Measurements from ENCODE around the gene LGALS8.

Gene LGALS8

GRCh38 chr1:236509647-236510401 lies 14.0 kb upstream of the LGALS8 start:
- no peak for DNase-seq

- no peak for DNase-seq
These were observed 11.9 kb upstream of the LGALS8 start for GRCh38 chr1:236511735-236512418.

GRCh38 chr1:236514703-236515442 lies 8.9 kb upstream of the LGALS8 start:
- DNase-seq, result no peak

- no peak for DNase-seq
These were observed 8.3 kb upstream of the LGALS8 start for GRCh38 chr1:236515443-236515958.

GRCh38 chr1:236516929-236517704 lies 6.7 kb upstream of the LGALS8 start:
- DNase-seq, result no peak

GRCh38 chr1:236518322-236518721 lies 5.5 kb upstream of the LGALS8 start:
- no peak for DNase-seq

- no peak for DNase-seq
These were observed 3.3 kb upstream of the LGALS8 start for GRCh38 chr1:236520445-236521005.

GRCh38 chr1:236522937-236523703 lies 662 bp upstream of the LGALS8 start:
- no peak for DNase-seq

GRCh38 chr1:236524142-236524894 lies 536 bp downstream of the LGALS8 start:
- peak in 2 of 4 experiments; percentile 16 to 32 for DNase-seq

- DNase-seq, result no peak
These were observed 1.1 kb downstream of the LGALS8 start for GRCh38 chr1:236524895-236525184.

- no peak for DNase-seq
These were observed 2.3 kb downstream of the LGALS8 start for GRCh38 chr1:236526079-236526478.

GRCh38 chr1:236530286-236530685 lies 6.5 kb downstream of the LGALS8 start:
- DNase-seq, result no peak

- no peak for DNase-seq
These were observed 7.2 kb downstream of the LGALS8 start for GRCh38 chr1:236530959-236531358.

- no peak for DNase-seq
These were observed 9.1 kb downstream of the LGALS8 start for GRCh38 chr1:236532850-236533249.

- peak in 1 of 4 experiments; percentile 8 for DNase-seq
These were observed 10.4 kb downstream of the LGALS8 start for GRCh38 chr1:236534151-236534651.

- DNase-seq, result no peak
These were observed 11.4 kb downstream of the LGALS8 start for GRCh38 chr1:236535190-236535589.

- DNase-seq, result no peak
These were observed 11.9 kb downstream of the LGALS8 start for GRCh38 chr1:236535662-236536161.

GRCh38 chr1:236536540-236536939 lies 12.8 kb downstream of the LGALS8 start:
- DNase-seq, result no peak

GRCh38 chr1:236540813-236541465 lies 17.2 kb downstream of the LGALS8 start:
- DNase-seq, result no peak

- no peak for DNase-seq
These were observed 17.9 kb downstream of the LGALS8 start for GRCh38 chr1:236541710-236542109.
